SK-N-SH (cell line): ENCODE measurements around the gene SAP30BP. TPM values are rescaled to one million over a fixed set of nuclear protein-coding genes. Genes with fewer than 3 reads are reported as not detected.

Experiments used
- CTCF ChIA-PET: fragments of 300-600, 350-600 bp; formaldehyde crosslinking; extraction: SDS; loops from one replicate; lab custom pipeline; 2021; lab: Yijun Ruan, JAX
- POLR2A ChIA-PET: fragments of 350-600 bp; sonication (Branson Sonifier 250); formaldehyde crosslinking; extraction: SDS; loops from one replicate; lab custom pipeline; 2020; ENCODE audit warnings: antibody characterized with exemption, inconsistent platforms; lab: Yijun Ruan, JAX
- DNase-seq: peaks from one replicate; pipeline ENCODE4 v3.0.0; 2012
- H2AFZ ChIP-seq: fragments of 200-600 bp; sonication (generic); 2 replicates; pipeline ENCODE4 v1.8.1; 2016; ENCODE audit warnings: antibody characterized with exemption, mild to moderate bottlenecking, low read depth
- H3F3A ChIP-seq: fragments of 200-600 bp; sonication (generic); replicated peaks from 2 replicates; pipeline ENCODE3; 2016; ENCODE audit warnings: antibody characterized with exemption, mild to moderate bottlenecking; ENCODE audit not compliant: insufficient read depth
- H3K27ac ChIP-seq, 2 experiments: fragments of 200-500 bp in 1 of 2; fragments of 200-600 bp in 1 of 2; sonication (Bioruptor generic) in 1 of 2; sonication (generic), shearing (Covaris generic) in 1 of 2; 2 replicates each; pipeline versions ENCODE4 v1.5.1 to v1.6.1; 2014 to 2016; ENCODE audit warnings: low read depth in 2 of 2, inconsistent platforms in 1 of 2, low read length in 1 of 2, mild to moderate bottlenecking in 1 of 2, mixed read lengths in 1 of 2
- H3K27me3 ChIP-seq: fragments of 200-600 bp; sonication (generic), shearing (Covaris generic); 2 replicates; pipeline ENCODE4 v1.6.1; 2016; ENCODE audit warnings: mixed run types; ENCODE audit not compliant: insufficient read depth
- H3K36me3 ChIP-seq, 2 experiments: fragments of 200-500 bp in 1 of 2; fragments of 200-600 bp in 1 of 2; sonication (Bioruptor generic) in 1 of 2; sonication (generic) in 1 of 2; replicated peaks in 1 of 2; 2 replicates each; pipeline versions ENCODE3 to v1.5.1; 2014 to 2016; ENCODE audit warnings: low read length in 1 of 2, mild to moderate bottlenecking in 1 of 2; ENCODE audit not compliant: insufficient read depth in 2 of 2, control insufficient read depth in 1 of 2
- H3K4me1 ChIP-seq, 2 experiments: fragments of 200-500 bp in 1 of 2; fragments of 200-600 bp in 1 of 2; sonication (Bioruptor generic) in 1 of 2; sonication (generic), shearing (Covaris generic) in 1 of 2; 2 replicates each; pipeline versions ENCODE4 v1.5.1 to v1.6.1; 2014 to 2016; ENCODE audit warnings: low read depth in 1 of 2, low read length in 1 of 2, mixed run types in 1 of 2; ENCODE audit not compliant: insufficient read depth in 2 of 2, control insufficient read depth in 1 of 2
- H3K4me2 ChIP-seq: fragments of 200-600 bp; sonication (generic), shearing (Covaris generic); 2 replicates; pipeline ENCODE4 v1.6.1; 2017; ENCODE audit warnings: mixed run types
- H3K4me3 ChIP-seq, 2 experiments: fragments of 200-500 bp in 1 of 2; fragments of 200-600 bp in 1 of 2; sonication (Bioruptor generic) in 1 of 2; sonication (generic), shearing (Covaris generic) in 1 of 2; 2 replicates each; pipeline versions ENCODE4 v1.5.1 to v1.8.1; 2014 to 2016; ENCODE audit warnings: low read depth in 2 of 2, inconsistent platforms in 1 of 2, low read length in 1 of 2, mild to moderate bottlenecking in 1 of 2, mixed read lengths in 1 of 2, moderate library complexity in 1 of 2
- H3K79me2 ChIP-seq: fragments of 200-600 bp; sonication (generic); 2 replicates; pipeline ENCODE4 v1.8.1; 2017; ENCODE audit warnings: mild to moderate bottlenecking; ENCODE audit not compliant: insufficient read depth
- H3K9ac ChIP-seq: fragments of 200-600 bp; sonication (generic); 2 replicates; pipeline ENCODE4 v1.6.1; 2017; ENCODE audit warnings: mixed run types
- H3K9me2 ChIP-seq: fragments of 200-600 bp; sonication (generic); 2 replicates; pipeline ENCODE4 v1.6.1; 2017; ENCODE audit warnings: mixed run types
- H3K9me3 ChIP-seq: fragments of 200-600 bp; sonication (generic); 2 replicates; pipeline ENCODE4 v1.6.1; 2017; ENCODE audit warnings: mixed run types, mild to moderate bottlenecking, moderate library complexity
- H4K20me1 ChIP-seq: fragments of 200-600 bp; sonication (generic); 2 replicates; pipeline ENCODE4 v1.6.1; 2017; ENCODE audit warnings: mild to moderate bottlenecking, mixed run types; ENCODE audit not compliant: insufficient read depth
- CTCF ChIP-seq: fragments of 200-600 bp; sonication (generic); IDR thresholded peaks from 2 replicates; pipeline ENCODE4 v1.6.1; 2017; ENCODE audit warnings: antibody characterized with exemption, mild to moderate bottlenecking, moderate library complexity
- EZH2phosphoT487 ChIP-seq: fragments of 200-600 bp; sonication (generic); IDR thresholded peaks from 2 replicates; pipeline ENCODE4 v1.6.1; 2017; ENCODE audit warnings: low read depth, mixed run types, mild to moderate bottlenecking, antibody characterized with exemption, moderate library complexity, borderline replicate concordance
- FOSL2 ChIP-seq: IDR thresholded peaks from 2 replicates; pipeline ENCODE4 v1.4.0; 2012; ENCODE audit warnings: low read depth, mild to moderate bottlenecking, moderate library complexity, borderline replicate concordance
- FOXM1 ChIP-seq: IDR thresholded peaks from 2 replicates; pipeline ENCODE4 v1.4.0; 2012; ENCODE audit warnings: low read depth, mild to moderate bottlenecking
- GATA2 ChIP-seq: sonication (generic); formaldehyde crosslinking; IDR thresholded peaks from 2 replicates; pipeline ENCODE4 v1.5.0; 2020; ENCODE audit warnings: mild to moderate bottlenecking, missing genetic modification reagents
- MXI1 ChIP-seq: IDR thresholded peaks from 2 replicates; pipeline ENCODE4 v1.6.1; 2012; ENCODE audit warnings: mild to moderate bottlenecking, low read depth, low read length, improper control_type of control experiment
- NFIC ChIP-seq: IDR thresholded peaks from 2 replicates; pipeline ENCODE4 v1.4.0; 2012; ENCODE audit warnings: borderline replicate concordance
- NRF1 ChIP-seq: IDR thresholded peaks from 2 replicates; pipeline ENCODE4 v1.6.1; 2012; ENCODE audit warnings: low read depth, mild to moderate bottlenecking, low read length
- REST ChIP-seq: IDR thresholded peaks from 2 replicates; pipeline ENCODE4 v1.6.1; 2012; ENCODE audit warnings: mild to moderate bottlenecking, low read depth, low read length, moderate library complexity
- SMC3 ChIP-seq: IDR thresholded peaks from 2 replicates; pipeline ENCODE4 v1.6.1; 2012; ENCODE audit warnings: low read depth, low read length, improper control_type of control experiment
- TCF12 ChIP-seq: IDR thresholded peaks from 2 replicates; pipeline ENCODE4 v1.4.0; 2012
- TEAD4 ChIP-seq: IDR thresholded peaks from 2 replicates; pipeline ENCODE4 v1.4.0; 2012; ENCODE audit warnings: mild to moderate bottlenecking, borderline replicate concordance; ENCODE audit not compliant: insufficient read depth
- USF1 ChIP-seq: IDR thresholded peaks from 2 replicates; pipeline ENCODE4 v1.4.0; 2012; ENCODE audit warnings: low read depth, borderline replicate concordance
- ZBTB33 ChIP-seq: IDR thresholded peaks from 2 replicates; pipeline ENCODE4 v1.4.0; 2012; ENCODE audit warnings: low read depth, borderline replicate concordance
- WGBS: methylation state at CpG from one replicate; pipeline ENCODE4 v1.1.6; 2017; ENCODE audit warnings: low lambda C conversion rate; 5-methylcytosine and 5-hydroxymethylcytosine counted together
- polyA plus RNA-seq, 3 experiments: library from polyadenylated mRNA; depleted of rRNA; stranded (reverse); fragments of >200 nt; gene quantifications; 2 replicates each; pipeline ENCODE4 v1.2.3, GENCODE V29; 2012
- TF ChIP-seq, protein P1 (sequence below): IDR thresholded peaks from 2 replicates; pipeline ENCODE4; 2012
- TF ChIP-seq, protein P2 (sequence below): fragments of 150-350 bp; IDR thresholded peaks from 2 replicates; pipeline ENCODE4 v1.6.1; 2016; ENCODE audit warnings: mild to moderate bottlenecking, low read depth, low read length

The SAP30BP gene
- polyA plus RNA-seq, 1 of the 3 experiments (the other 2 are of a cell fraction) = 158 TPM

GRCh38 chr17:75634754-75635609 lies 32.2 kb upstream of the SAP30BP start:
- ChIA-PET POLR2A (no interaction called here), CTCF (interaction anchor here (1.0 to 37.9 kb wide), 11 partner anchors 8 to 193 kb away, joined by 4 to 1370 read pairs (median 33); partner anchors contain the start of genes GALK1 and SMIM5)
- 83% methylated on average over 19 of the region's 20 CpGs for WGBS
- Histone ChIP-seq H3K9me3 (no peaks in the 10 kb centered on the region), H3K79me2 (no peaks in the 10 kb centered on the region), H2AFZ (no peak overlapping the region), H3K4me1 (peaks cover 12 to 15% of the 10 kb centered on the region in 2 experiments; a peak in 3 of 4 replicates), H3K9me2 (no peaks in the 10 kb centered on the region), H4K20me1 (peaks cover 18% of the 10 kb centered on the region), H3F3A (peaks cover 3% of the 10 kb centered on the region), H3K4me2 (no peak overlapping the region), H3K9ac (no peak overlapping the region), H3K27me3 (no peaks in the 10 kb centered on the region), H3K4me3 (no peak overlapping the region), H3K36me3 (peaks cover 0 to 39% of the 10 kb centered on the region in 2 experiments), H3K27ac (no peak overlapping the region)
- DNase-seq = no peak
- TF ChIP-seq MXI1 (no peak), FOSL2 (no peak), TEAD4 (no peak), FOXM1 (no peak), GATA2 (CRISPR knock-in tag) (no peak), REST (no peak), SMC3 (no peak), NFIC (no peak), ZBTB33 (no peak), TCF12 (no peak), EZH2phosphoT487 (no peak), NRF1 (no peak), CTCF (no peak), USF1 (no peak)
- TF ChIP-seq, protein P1, sequence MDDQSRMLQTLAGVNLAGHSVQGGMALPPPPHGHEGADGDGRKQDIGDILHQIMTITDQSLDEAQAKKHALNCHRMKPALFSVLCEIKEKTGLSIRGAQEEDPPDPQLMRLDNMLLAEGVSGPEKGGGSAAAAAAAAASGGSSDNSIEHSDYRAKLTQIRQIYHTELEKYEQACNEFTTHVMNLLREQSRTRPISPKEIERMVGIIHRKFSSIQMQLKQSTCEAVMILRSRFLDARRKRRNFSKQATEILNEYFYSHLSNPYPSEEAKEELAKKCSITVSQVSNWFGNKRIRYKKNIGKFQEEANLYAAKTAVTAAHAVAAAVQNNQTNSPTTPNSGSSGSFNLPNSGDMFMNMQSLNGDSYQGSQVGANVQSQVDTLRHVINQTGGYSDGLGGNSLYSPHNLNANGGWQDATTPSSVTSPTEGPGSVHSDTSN = no peak
- TF ChIP-seq, protein P2, sequence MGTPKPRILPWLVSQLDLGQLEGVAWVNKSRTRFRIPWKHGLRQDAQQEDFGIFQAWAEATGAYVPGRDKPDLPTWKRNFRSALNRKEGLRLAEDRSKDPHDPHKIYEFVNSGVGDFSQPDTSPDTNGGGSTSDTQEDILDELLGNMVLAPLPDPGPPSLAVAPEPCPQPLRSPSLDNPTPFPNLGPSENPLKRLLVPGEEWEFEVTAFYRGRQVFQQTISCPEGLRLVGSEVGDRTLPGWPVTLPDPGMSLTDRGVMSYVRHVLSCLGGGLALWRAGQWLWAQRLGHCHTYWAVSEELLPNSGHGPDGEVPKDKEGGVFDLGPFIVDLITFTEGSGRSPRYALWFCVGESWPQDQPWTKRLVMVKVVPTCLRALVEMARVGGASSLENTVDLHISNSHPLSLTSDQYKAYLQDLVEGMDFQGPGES = no peak
